K562 (cell line): ENCODE results near the gene CD22. TPM values are rescaled to one million over a fixed set of nuclear protein-coding genes. Genes with fewer than 3 reads are reported as not detected.

ENCODE experiments used
- CEBPG ChIP-seq, 3 experiments: fragments of 200-800 bp in 1 of 3; sonication (Bioruptor generic) in 1 of 3; sonication (generic) in 1 of 3; formaldehyde crosslinking in 1 of 3; IDR thresholded peaks in 2 of 3; conservative IDR thresholded peaks in 1 of 3; 2 replicates each; pipeline versions ENCODE4 v1.6.1 to v1.8.0; 2016 to 2022; ENCODE audit warnings: missing compliant biosample characterization in 2 of 3, missing genetic modification characterization in 2 of 3, mild to moderate bottlenecking in 1 of 3, missing genetic modification reagents in 1 of 3
- ETV1 ChIP-seq: fragments of 450-650 bp; conservative IDR thresholded peaks from 2 replicates; pipeline ENCODE4 v1.6.1; 2016; ENCODE audit warnings: missing genetic modification characterization, control low read depth, low read depth, missing compliant biosample characterization
- HDAC1 ChIP-seq, 2 experiments: fragments of 450-650 bp; IDR thresholded peaks; 2 replicates each; pipeline ENCODE4 v1.6.1; 2016 to 2017; ENCODE audit warnings: inconsistent platforms in 1 of 2, mild to moderate bottlenecking in 1 of 2, moderate library complexity in 1 of 2
- JUN ChIP-seq, 2 experiments: sonication (generic) in 1 of 2; formaldehyde crosslinking in 1 of 2; IDR thresholded peaks; 2 replicates each; pipeline versions ENCODE4 v1.6.1 to v1.8.0; 2012 to 2022; ENCODE audit warnings: borderline replicate concordance in 2 of 2, mild to moderate bottlenecking in 2 of 2, improper control_type of control experiment in 1 of 2, low read depth in 1 of 2, low read length in 1 of 2, missing genetic modification reagents in 1 of 2
- POLR2H ChIP-seq: IDR thresholded peaks from 2 replicates; pipeline ENCODE4 v1.6.1; 2016; ENCODE audit warnings: missing genetic modification characterization, low read depth, mild to moderate bottlenecking, control low read depth, missing compliant biosample characterization, moderate library complexity
- RFX1 ChIP-seq: fragments of 450-650 bp; IDR thresholded peaks from 2 replicates; pipeline ENCODE4 v1.6.1; 2016; ENCODE audit warnings: mild to moderate bottlenecking, moderate library complexity
- SRSF1 ChIP-seq: fragments of 200-400 bp; formaldehyde crosslinking; IDR thresholded peaks from 2 replicates; pipeline ENCODE4 v1.6.1; 2017; ENCODE audit warnings: mild to moderate bottlenecking, low read depth, low read length, moderate library complexity
- TAF15 ChIP-seq: fragments of 200-400 bp; formaldehyde crosslinking; IDR thresholded peaks from 2 replicates; pipeline ENCODE4 v1.6.1; 2017; ENCODE audit warnings: mild to moderate bottlenecking, low read depth, low read length, moderate library complexity
- TGIF2 ChIP-seq: sonication (generic); formaldehyde crosslinking; IDR thresholded peaks from 2 replicates; pipeline ENCODE4 v1.8.1; 2022; ENCODE audit warnings: mild to moderate bottlenecking, missing genetic modification reagents, moderate library complexity
- ZNF212 ChIP-seq: fragments of 450-650 bp; formaldehyde crosslinking; IDR thresholded peaks from 2 replicates; pipeline ENCODE4 v1.4.0; 2020; ENCODE audit warnings: mild to moderate bottlenecking
- ZNF644 ChIP-seq: fragments of 200-800 bp; sonication (Bioruptor generic); IDR thresholded peaks from 2 replicates; pipeline ENCODE4 v1.6.1; 2016; ENCODE audit warnings: low read depth, missing genetic modification characterization, missing compliant biosample characterization
- polyA plus RNA-seq, 8 experiments: library from polyadenylated mRNA; depleted of rRNA in 4 of 8; stranded (reverse) in 5 of 8; unstranded in 3 of 8; fragments of >200 nt; fragmentation: Nextera tagmentation in 2 of 8; fragmentation: Illumina TruSeq in 1 of 8; extraction: Ambion mirVana in 2 of 8; extraction: Trizol in 1 of 8; gene quantifications; 2 replicates each; pipeline versions ENCODE4 v1.2.1 to v1.2.3, GENCODE V29; 2011 to 2014; ENCODE audit warnings: inconsistent platforms in 1 of 8, missing spikeins in 1 of 8
- total RNA-seq, 7 experiments: library from RNA; depleted of rRNA in 6 of 7; stranded (reverse); fragments of >200 nt in 6 of 7; fragmentation: Illumina TruSeq in 2 of 7; extraction: Trizol in 2 of 7; gene quantifications; 2 replicates each; pipeline versions ENCODE4 v1.2.1 to v1.2.3, GENCODE V29; 2011 to 2021; ENCODE audit warnings: low replicate concordance in 1 of 7
- TF ChIP-seq, protein P1 (sequence below): fragments of 250-450 bp; sonication (Bioruptor Pico); IDR thresholded peaks from 2 replicates; pipeline ENCODE4 v1.5.1; 2021; ENCODE audit warnings: mild to moderate bottlenecking
- TF ChIP-seq, protein P2 (sequence below): fragments of 250-450 bp; sonication (Bioruptor Pico); IDR thresholded peaks from 2 replicates; pipeline ENCODE4 v1.4.0; 2020; ENCODE audit warnings: mild to moderate bottlenecking, moderate library complexity, borderline replicate concordance
- TF ChIP-seq, protein P3 (sequence below): fragments of 450-650 bp; IDR thresholded peaks from 2 replicates; pipeline ENCODE4 v1.6.1; 2017; ENCODE audit warnings: antibody characterized with exemption
- TF ChIP-seq, protein P4 (sequence below): sonication (generic); formaldehyde crosslinking; IDR thresholded peaks from 2 replicates; pipeline ENCODE4 v1.8.0; 2022; ENCODE audit warnings: mild to moderate bottlenecking, missing genetic modification reagents

CD22 gene
- total and polyA plus RNA-seq, 9 of the 15 experiments (the other 6 are each of a cell fraction or from before 2014, with no cell fraction given) = 0.29 to 5.0 (median 3.5) TPM

DNA sequence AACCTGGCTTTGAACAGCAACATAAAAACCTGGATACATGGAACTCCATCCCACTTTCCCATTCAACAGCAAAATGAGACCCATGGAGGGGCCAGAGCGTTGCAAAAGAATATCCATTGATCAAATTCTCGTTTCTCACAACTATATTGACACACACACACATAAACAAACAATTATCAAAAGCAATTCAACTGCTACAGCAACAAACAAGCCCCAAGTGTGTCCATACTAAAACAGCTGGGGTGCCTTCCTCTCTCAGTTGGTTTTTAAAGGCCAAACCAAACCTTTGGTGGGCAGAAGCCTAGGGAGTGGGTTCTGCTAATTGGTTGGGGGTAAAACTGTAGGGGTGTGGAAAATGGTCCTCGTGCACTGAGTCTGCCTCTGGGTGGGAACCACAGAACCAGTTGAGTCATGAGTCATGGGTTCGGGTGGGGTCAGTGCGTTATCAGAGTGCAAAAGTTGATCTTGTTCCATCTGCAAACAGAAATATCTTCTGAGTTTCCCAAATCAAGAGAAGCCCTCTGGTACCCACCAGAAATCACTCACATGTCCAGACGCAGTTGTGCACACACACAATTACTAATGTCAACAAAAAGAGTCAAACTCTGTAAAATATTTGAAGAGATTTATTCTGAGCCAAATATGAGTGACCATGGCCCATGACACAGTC is 60.3 kb downstream of the CD22 start (continued):
- TF ChIP-seq, protein P1, sequence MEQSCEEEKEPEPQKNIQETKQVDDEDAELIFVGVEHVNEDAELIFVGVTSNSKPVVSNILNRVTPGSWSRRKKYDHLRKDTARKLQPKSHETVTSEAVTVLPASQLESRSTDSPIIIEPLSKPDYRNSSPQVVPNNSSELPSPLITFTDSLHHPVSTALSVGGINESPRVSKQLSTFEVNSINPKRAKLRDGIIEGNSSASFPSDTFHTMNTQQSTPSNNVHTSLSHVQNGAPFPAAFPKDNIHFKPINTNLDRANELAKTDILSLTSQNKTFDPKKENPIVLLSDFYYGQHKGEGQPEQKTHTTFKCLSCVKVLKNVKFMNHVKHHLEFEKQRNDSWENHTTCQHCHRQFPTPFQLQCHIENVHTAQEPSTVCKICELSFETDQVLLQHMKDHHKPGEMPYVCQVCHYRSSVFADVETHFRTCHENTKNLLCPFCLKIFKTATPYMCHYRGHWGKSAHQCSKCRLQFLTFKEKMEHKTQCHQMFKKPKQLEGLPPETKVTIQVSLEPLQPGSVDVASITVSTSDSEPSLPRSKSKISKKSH (CRISPR knock-in tag) = no peak
- TF ChIP-seq RFX1 (no peak), TAF15 (no peak), JUN (IDR thresholded peaks at IDR 0.05; ENCODE audit: borderline replicate concordance, low read depth, low read length) (peak; percentile 59; the same call in 1 of the 2 replicates), JUN (CRISPR knock-in tag; IDR thresholded peaks at IDR 0.05; ENCODE audit: borderline replicate concordance) (no peak), CEBPG (CRISPR knock-in tag; IDR thresholded peaks at IDR 0.05) (no peak), CEBPG (tag; conservative IDR thresholded peaks at IDR 0.05 in 1 of 2, IDR thresholded peaks at IDR 0.05 in 1 of 2) (no peak), TGIF2 (CRISPR knock-in tag) (no peak), ETV1 (tag) (no peak), ZNF644 (tag) (no peak), POLR2H (tag) (no peak), SRSF1 (no peak), HDAC1 (IDR thresholded peaks at IDR 0.05) (peak in 1 of 2 experiments; percentile 36; a peak in 2 of 4 replicates), ZNF212 (no peak)
- TF ChIP-seq, protein P2, sequence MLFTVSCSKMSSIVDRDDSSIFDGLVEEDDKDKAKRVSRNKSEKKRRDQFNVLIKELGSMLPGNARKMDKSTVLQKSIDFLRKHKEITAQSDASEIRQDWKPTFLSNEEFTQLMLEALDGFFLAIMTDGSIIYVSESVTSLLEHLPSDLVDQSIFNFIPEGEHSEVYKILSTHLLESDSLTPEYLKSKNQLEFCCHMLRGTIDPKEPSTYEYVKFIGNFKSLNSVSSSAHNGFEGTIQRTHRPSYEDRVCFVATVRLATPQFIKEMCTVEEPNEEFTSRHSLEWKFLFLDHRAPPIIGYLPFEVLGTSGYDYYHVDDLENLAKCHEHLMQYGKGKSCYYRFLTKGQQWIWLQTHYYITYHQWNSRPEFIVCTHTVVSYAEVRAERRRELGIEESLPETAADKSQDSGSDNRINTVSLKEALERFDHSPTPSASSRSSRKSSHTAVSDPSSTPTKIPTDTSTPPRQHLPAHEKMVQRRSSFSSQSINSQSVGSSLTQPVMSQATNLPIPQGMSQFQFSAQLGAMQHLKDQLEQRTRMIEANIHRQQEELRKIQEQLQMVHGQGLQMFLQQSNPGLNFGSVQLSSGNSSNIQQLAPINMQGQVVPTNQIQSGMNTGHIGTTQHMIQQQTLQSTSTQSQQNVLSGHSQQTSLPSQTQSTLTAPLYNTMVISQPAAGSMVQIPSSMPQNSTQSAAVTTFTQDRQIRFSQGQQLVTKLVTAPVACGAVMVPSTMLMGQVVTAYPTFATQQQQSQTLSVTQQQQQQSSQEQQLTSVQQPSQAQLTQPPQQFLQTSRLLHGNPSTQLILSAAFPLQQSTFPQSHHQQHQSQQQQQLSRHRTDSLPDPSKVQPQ (CRISPR knock-in tag) = no peak
- TF ChIP-seq, protein P3, sequence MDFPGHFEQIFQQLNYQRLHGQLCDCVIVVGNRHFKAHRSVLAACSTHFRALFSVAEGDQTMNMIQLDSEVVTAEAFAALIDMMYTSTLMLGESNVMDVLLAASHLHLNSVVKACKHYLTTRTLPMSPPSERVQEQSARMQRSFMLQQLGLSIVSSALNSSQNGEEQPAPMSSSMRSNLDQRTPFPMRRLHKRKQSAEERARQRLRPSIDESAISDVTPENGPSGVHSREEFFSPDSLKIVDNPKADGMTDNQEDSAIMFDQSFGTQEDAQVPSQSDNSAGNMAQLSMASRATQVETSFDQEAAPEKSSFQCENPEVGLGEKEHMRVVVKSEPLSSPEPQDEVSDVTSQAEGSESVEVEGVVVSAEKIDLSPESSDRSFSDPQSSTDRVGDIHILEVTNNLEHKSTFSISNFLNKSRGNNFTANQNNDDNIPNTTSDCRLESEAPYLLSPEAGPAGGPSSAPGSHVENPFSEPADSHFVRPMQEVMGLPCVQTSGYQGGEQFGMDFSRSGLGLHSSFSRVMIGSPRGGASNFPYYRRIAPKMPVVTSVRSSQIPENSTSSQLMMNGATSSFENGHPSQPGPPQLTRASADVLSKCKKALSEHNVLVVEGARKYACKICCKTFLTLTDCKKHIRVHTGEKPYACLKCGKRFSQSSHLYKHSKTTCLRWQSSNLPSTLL = no peak
- TF ChIP-seq, protein P4, sequence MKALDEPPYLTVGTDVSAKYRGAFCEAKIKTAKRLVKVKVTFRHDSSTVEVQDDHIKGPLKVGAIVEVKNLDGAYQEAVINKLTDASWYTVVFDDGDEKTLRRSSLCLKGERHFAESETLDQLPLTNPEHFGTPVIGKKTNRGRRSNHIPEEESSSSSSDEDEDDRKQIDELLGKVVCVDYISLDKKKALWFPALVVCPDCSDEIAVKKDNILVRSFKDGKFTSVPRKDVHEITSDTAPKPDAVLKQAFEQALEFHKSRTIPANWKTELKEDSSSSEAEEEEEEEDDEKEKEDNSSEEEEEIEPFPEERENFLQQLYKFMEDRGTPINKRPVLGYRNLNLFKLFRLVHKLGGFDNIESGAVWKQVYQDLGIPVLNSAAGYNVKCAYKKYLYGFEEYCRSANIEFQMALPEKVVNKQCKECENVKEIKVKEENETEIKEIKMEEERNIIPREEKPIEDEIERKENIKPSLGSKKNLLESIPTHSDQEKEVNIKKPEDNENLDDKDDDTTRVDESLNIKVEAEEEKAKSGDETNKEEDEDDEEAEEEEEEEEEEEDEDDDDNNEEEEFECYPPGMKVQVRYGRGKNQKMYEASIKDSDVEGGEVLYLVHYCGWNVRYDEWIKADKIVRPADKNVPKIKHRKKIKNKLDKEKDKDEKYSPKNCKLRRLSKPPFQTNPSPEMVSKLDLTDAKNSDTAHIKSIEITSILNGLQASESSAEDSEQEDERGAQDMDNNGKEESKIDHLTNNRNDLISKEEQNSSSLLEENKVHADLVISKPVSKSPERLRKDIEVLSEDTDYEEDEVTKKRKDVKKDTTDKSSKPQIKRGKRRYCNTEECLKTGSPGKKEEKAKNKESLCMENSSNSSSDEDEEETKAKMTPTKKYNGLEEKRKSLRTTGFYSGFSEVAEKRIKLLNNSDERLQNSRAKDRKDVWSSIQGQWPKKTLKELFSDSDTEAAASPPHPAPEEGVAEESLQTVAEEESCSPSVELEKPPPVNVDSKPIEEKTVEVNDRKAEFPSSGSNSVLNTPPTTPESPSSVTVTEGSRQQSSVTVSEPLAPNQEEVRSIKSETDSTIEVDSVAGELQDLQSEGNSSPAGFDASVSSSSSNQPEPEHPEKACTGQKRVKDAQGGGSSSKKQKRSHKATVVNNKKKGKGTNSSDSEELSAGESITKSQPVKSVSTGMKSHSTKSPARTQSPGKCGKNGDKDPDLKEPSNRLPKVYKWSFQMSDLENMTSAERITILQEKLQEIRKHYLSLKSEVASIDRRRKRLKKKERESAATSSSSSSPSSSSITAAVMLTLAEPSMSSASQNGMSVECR (CRISPR knock-in tag) = no peak
